Adrenal gland (tissue), 5 donors: ENCODE data around the gene CGREF1.

Experiments
- POLR2A ChIP-seq, 2 donors: fragments of 450-650 bp; IDR thresholded peaks; one replicate each; pipeline ENCODE4 v1.6.1; 2017; ENCODE audit warnings: antibody characterized with exemption in 2 of 2, mild to moderate bottlenecking in 2 of 2, moderate library complexity in 1 of 2
- TF ChIP-seq, protein P1 (sequence below), 6 experiments: fragments of 450-650 bp in 4 of 6; fragments of 200-600 bp in 2 of 6; sonication (generic) in 1 of 6; IDR thresholded peaks; 1 replicate in 5 of 6; 2 replicates in 1 of 6; pipeline versions ENCODE4 v1.5.1 to v1.8.0; 2016 to 2021; ENCODE audit warnings: antibody characterized with exemption in 6 of 6, mild to moderate bottlenecking in 2 of 6, moderate library complexity in 1 of 6
- donor health status: DM: no; HTN: no; CAD: no.

GRCh38 chr2:27086724-27087593 lies 32.0 kb downstream of the CGREF1 start, which contains the start of gene KHK:
- TF ChIP-seq, protein P1, sequence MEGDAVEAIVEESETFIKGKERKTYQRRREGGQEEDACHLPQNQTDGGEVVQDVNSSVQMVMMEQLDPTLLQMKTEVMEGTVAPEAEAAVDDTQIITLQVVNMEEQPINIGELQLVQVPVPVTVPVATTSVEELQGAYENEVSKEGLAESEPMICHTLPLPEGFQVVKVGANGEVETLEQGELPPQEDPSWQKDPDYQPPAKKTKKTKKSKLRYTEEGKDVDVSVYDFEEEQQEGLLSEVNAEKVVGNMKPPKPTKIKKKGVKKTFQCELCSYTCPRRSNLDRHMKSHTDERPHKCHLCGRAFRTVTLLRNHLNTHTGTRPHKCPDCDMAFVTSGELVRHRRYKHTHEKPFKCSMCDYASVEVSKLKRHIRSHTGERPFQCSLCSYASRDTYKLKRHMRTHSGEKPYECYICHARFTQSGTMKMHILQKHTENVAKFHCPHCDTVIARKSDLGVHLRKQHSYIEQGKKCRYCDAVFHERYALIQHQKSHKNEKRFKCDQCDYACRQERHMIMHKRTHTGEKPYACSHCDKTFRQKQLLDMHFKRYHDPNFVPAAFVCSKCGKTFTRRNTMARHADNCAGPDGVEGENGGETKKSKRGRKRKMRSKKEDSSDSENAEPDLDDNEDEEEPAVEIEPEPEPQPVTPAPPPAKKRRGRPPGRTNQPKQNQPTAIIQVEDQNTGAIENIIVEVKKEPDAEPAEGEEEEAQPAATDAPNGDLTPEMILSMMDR (IDR thresholded peaks at IDR 0.05) = no peak
- no peak for TF ChIP-seq POLR2A (IDR thresholded peaks at IDR 0.05)
